ENCODE results near the gene MLC1. TPM values are rescaled to one million over a fixed set of nuclear protein-coding genes. Genes with fewer than 3 reads are reported as not detected.
A peak's percentile ranks its signal among the peaks of the same experiment; 100 is the strongest.

MLC1 gene
- total RNA-seq, 1 donor from 2014 or later, result 0.50 TPM

DNA sequence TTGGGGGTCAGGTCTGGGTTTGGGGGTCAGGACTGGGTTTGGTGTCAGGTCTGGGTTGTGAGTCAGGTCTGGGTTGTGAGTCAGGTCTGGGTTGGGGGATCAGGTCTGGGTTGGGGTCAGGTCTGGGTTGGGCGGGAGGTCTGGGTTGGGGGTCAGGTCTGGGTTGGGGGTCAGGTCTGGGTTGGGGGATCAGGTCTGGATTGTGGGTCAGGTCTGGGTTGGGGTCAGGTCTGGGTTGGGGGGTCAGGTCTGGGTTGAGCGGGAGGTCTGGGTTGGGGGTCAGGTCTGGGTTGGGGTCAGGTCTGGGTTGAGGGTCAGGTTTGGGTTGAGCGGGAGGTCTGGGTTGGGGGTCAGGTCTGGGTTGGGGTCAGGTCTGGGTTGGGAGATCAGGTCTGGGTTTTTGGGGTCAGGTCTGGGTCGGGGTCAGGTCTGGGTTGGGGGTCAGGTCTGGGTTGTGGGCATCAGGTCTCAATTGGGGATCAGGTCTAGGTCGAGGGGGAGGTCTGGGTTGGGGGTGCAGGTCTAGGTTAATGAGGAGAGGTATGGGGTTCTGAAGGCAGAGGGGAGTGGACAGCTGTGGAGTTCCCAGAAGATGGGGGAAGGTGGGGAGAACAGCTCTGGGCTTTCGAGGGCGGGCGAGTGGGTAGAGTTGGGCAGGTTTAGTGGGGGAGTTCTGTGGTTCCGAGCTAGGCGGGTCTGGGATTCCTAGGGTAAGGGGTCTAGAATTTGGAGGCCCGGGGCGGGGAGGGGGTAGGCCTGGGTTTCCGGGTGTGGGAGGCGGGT, 27.8 kb downstream of the MLC1 start:
- no peak for DNase-seq (ENCODE audit: low spot score)
- Mint-ChIP-seq H3K9me3 (ENCODE audit: low read depth) (peaks cover 14% of the 10 kb centered on the region), H3K4me1 (ENCODE audit: low read depth) (peaks cover 15% of the 10 kb centered on the region), H3K27me3 (ENCODE audit: low read depth) (no peaks in the 10 kb centered on the region), H3K36me3 (ENCODE audit: low read depth) (peaks cover 6% of the 10 kb centered on the region), H3K27ac (ENCODE audit: unreplicated experiment) (no peak overlapping the region), H3K4me3 (ENCODE audit: unreplicated experiment) (no peak overlapping the region)
- TF ChIP-seq, protein P1, sequence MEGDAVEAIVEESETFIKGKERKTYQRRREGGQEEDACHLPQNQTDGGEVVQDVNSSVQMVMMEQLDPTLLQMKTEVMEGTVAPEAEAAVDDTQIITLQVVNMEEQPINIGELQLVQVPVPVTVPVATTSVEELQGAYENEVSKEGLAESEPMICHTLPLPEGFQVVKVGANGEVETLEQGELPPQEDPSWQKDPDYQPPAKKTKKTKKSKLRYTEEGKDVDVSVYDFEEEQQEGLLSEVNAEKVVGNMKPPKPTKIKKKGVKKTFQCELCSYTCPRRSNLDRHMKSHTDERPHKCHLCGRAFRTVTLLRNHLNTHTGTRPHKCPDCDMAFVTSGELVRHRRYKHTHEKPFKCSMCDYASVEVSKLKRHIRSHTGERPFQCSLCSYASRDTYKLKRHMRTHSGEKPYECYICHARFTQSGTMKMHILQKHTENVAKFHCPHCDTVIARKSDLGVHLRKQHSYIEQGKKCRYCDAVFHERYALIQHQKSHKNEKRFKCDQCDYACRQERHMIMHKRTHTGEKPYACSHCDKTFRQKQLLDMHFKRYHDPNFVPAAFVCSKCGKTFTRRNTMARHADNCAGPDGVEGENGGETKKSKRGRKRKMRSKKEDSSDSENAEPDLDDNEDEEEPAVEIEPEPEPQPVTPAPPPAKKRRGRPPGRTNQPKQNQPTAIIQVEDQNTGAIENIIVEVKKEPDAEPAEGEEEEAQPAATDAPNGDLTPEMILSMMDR (IDR thresholded peaks at IDR 0.05), result no peak

DNA sequence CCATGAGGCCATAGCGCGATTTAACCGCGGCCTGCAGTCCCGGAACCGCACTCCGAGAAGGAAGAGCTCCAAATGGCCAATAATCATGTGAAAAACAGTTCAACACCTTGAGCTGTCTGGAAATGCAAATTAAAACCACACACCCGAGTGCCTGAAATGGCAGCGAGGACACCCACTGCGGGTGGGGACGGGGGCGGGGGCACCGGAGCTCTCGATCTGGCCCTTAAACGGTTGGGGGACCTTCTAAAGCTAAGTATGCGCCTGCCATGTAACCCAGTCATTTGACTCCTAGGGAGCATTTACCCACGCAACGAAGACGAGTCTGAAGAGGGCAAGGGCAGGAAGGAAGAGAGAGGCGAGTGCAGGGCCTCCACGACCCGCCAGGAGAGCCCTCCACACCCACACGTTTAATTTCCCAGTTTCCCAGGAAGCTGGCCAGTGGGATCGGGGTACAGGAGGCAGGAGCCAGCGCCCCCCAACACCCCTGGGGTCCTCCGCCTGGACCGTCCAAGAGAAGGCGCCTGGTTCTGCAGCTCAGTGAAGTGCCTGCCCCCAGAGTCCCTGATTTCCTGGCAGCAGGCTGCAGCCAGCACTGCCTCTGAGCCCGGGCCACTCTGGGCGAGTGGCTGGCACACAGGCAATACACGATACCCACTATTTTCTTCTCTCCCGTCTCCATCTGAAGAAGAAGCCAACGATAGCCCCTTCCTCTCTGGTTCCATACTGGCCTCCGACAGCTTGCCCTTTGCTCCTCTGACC, 28.8 kb downstream of the MLC1 start:
- TF ChIP-seq, protein P1 (IDR thresholded peaks at IDR 0.05), result no peak
- DNase-seq (ENCODE audit: low spot score), result no peak
- no peak overlapping the region for H3K4me3 Mint-ChIP-seq (ENCODE audit: unreplicated experiment)
- peaks cover 20% of the 10 kb centered on the region for H3K9me3 Mint-ChIP-seq (ENCODE audit: low read depth)
- peaks cover 15% of the 10 kb centered on the region for H3K4me1 Mint-ChIP-seq (ENCODE audit: low read depth)
- H3K27ac Mint-ChIP-seq (ENCODE audit: unreplicated experiment), result no peak overlapping the region
- H3K27me3 Mint-ChIP-seq (ENCODE audit: low read depth), result no peaks in the 10 kb centered on the region
- H3K36me3 Mint-ChIP-seq (ENCODE audit: low read depth), result peaks cover 8% of the 10 kb centered on the region

DNA sequence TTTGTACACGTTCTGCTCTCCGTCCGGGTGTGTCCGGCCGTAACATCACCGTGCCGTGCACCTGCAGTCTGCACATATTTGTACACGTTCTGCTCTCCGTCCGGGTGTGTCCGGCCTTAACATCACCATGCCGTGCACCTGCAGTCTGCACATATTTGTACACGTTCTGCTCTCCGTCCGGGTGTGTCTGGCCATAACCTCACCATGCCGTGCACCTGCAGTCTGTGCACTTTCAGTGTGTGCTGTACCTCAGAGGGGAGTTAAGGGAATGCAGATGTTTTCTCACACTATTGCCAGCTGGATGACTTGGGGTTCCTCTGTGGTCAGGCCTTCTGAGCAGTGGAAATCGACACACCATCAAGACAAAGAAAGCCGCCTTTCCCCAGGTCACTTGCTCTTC, 31.4 kb downstream of the MLC1 start:
- TF ChIP-seq, protein P1 (IDR thresholded peaks at IDR 0.05), result no peak
- Mint-ChIP-seq H3K36me3 (ENCODE audit: low read depth) (peaks cover 8% of the 10 kb centered on the region), H3K27me3 (ENCODE audit: low read depth) (no peaks in the 10 kb centered on the region), H3K27ac (ENCODE audit: unreplicated experiment) (no peak overlapping the region), H3K4me1 (ENCODE audit: low read depth) (peaks cover 13% of the 10 kb centered on the region), H3K4me3 (ENCODE audit: unreplicated experiment) (no peak overlapping the region), H3K9me3 (ENCODE audit: low read depth) (peaks cover 24% of the 10 kb centered on the region)
- DNase-seq (ENCODE audit: low spot score), result no peak

DNA sequence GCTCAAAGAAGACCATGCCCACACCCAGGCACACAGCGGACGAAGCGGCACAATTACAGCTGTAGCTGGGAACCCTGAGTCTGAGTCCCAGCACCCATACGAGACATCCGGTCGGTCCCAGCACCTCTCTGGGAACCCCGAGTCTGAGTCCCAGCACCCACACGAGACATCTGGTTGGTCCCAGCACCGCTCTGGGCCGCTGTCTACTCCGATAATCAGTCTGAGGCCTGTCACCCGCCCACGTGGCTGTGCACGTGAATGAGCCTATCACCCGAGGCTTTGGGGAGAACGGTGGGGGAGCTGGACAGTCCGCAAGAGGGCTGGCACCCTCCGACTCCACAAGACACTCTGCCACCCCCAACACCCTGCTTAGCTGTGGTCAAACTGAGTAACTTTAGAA, 33.3 kb downstream of the MLC1 start:
- peaks cover 24% of the 10 kb centered on the region for H3K9me3 Mint-ChIP-seq (ENCODE audit: low read depth)
- DNase-seq (ENCODE audit: low spot score), result no peak
- TF ChIP-seq, protein P1 (IDR thresholded peaks at IDR 0.05), result no peak
- no peak overlapping the region for H3K4me3 Mint-ChIP-seq (ENCODE audit: unreplicated experiment)
- H3K27ac Mint-ChIP-seq (ENCODE audit: unreplicated experiment), result no peak overlapping the region
- H3K36me3 Mint-ChIP-seq (ENCODE audit: low read depth), result peaks cover 8% of the 10 kb centered on the region
- H3K27me3 Mint-ChIP-seq (ENCODE audit: low read depth), result no peaks in the 10 kb centered on the region
- peaks cover 12% of the 10 kb centered on the region for H3K4me1 Mint-ChIP-seq (ENCODE audit: low read depth)

DNA sequence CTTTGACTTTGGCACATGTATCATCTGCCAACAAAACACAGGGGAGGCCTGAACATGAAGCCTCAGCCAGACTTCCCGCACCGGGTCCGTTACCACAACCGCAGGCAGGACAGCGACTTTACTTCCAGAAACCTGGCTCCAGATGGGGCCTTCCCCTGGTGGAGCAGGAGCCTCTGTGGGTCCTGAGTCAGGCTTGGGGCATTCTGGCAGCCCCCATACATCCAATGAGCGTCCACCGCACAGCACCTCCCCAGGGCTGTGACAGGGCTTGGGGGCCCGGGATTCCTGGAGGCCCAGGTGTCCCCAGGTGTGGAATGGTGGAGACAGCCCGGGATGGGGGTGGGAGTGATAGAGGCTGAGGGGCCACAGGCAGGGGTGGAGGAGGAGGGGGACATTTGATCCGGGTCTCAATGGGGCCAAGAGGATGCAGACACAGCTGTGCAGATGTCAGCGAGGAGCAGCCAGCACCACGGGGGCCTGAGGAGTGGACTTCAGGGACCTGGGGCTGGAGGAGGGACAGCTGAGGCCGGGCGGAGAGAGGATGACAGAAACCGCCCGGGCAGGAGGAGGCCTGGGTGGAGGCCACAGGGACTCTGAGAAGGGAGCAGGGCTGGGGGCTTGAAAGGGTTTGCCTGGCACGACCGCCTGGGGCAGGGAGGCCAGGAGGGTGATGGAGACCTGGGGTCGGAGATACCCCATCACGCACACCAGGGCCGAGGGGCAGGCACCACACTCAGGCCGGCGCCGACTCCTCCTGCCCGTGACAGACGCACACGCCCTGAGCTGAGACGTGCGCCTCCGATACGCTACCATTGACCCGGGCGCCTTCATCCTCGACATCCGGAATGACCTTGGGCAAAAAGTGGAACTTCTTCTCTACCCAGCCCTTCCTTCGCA, 35.7 kb downstream of the MLC1 start:
- Mint-ChIP-seq H3K27me3 (ENCODE audit: low read depth) (no peaks in the 10 kb centered on the region), H3K9me3 (ENCODE audit: low read depth) (peaks cover 24% of the 10 kb centered on the region), H3K27ac (ENCODE audit: unreplicated experiment) (no peak overlapping the region), H3K4me3 (ENCODE audit: unreplicated experiment) (no peak overlapping the region), H3K36me3 (ENCODE audit: low read depth) (peaks cover 8% of the 10 kb centered on the region), H3K4me1 (ENCODE audit: low read depth) (peaks cover 10% of the 10 kb centered on the region)
- DNase-seq (ENCODE audit: low spot score), result peak; percentile 84
- TF ChIP-seq, protein P1 (IDR thresholded peaks at IDR 0.05), result no peak

Measured in chondrocyte (in vitro differentiated cells).